GM04503 (cell line): ENCODE results near the gene NOC3L.
"Not testable (repeated sequence)": the region's sequence is repeated elsewhere in the genome, so short reads cannot be mapped to it uniquely, and the experiment has no call there.

Experiments
- DNase-seq: peaks from one replicate; pipeline ENCODE4 v3.0.0-alpha.2; 2012; ENCODE audit warnings: low read depth

The NOC3L gene, protein sequence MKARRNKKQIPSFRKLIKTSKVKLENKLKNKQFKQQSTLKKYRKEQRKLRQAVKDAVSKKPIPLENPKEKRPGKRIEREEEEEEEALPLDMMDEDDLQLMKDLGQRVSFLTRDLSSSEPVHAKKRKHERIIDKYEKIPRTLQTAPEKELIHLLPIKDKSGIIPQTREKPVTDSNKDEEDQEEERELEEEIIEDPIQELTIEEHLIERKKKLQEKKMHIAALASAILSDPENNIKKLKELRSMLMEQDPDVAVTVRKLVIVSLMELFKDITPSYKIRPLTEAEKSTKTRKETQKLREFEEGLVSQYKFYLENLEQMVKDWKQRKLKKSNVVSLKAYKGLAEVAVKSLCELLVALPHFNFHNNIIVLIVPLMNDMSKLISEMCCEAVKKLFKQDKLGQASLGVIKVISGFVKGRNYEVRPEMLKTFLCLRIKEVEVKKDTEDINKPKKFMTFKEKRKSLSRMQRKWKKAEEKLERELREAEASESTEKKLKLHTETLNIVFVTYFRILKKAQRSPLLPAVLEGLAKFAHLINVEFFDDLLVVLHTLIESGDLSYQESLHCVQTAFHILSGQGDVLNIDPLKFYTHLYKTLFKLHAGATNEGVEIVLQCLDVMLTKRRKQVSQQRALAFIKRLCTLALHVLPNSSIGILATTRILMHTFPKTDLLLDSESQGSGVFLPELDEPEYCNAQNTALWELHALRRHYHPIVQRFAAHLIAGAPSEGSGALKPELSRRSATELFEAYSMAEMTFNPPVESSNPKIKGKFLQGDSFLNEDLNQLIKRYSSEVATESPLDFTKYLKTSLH

DNA sequence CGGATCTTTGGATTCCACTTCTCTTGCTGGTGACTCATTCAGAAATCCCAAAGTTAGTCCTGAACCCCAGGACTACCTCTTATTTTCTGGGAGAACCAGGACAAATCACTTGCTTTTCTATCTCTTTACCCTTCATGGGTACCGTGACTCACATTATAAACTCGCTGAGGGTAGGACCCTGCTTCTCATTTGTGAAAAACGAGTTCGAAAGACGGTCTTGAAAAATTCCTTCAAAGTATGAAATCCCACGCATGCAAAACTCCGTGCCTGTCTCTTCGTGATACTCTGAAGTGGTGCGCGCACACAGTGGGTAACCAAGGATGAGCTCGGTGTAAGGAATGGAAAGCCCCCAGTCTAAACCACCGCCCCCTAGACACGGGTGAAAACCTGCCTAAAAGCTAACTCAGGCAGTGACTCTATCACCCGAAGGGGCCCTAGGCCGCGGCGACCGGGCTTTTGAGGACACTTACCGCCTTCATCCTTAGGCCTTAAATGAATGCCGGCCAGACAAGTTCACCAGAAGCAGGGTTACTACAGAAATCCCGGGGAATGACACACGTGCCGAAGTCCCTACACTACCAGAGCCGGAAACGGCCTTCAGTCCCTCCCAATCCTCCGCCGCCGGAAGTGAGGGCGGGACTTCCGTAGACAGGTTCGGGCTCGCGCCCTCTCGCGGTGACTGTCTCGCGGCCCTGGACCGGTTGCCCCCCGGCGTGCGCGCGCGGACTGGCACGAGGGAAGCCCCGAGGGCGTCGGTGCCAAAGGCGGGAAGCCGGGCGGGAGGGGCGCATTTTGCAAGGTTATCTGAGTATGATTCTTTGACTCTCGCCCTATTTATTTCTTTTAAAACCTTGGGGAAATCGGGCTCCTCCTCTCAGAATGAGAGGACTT, at the start of gene NOC3L:
TSS of gene NOC3L (minus strand) at position 580 of the 891 bp plus-strand sequence. CDS start at position 479, 101 bp downstream.
- DNase-seq = peak; percentile 75

DNA sequence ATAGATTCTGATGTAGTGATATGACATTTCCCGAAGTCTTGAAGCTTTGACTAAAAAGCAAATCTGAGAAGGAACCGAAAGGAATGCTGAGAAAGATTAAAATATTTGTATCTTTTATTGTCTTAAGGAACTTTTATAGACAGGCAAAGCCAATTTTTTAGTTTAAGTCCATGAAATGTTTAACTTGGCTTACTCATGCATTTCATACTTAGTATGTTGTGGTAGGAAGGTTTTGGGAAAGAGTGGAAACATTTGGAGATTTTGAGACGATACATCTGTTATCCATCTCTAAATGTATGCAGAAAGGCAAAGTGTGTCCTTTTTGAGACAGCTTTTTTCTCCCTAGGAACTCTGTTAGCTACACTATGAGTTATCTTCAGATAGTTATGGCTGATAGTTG, 49.7 kb upstream of the NOC3L start:
- no peak for DNase-seq

DNA sequence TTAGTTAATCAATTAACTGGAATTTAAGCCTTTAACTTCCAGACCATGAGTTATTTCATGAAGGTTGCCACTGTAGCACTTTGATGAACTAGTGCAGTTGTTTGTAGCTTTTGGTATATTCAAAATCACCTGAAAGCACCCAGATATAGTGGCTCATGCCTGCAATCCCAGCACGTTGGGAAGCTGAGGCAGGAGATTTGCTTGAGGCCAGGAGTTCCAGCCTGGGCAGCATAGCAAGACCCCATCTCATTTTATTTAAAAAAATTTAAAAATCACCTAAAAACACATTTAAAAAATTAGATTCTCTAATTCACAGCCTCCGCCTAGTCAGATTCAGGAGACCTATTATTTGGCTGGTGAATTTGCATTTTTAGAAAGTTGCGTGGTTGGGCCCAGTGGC, 48.6 kb upstream of the NOC3L start:
- no peak for DNase-seq

DNA sequence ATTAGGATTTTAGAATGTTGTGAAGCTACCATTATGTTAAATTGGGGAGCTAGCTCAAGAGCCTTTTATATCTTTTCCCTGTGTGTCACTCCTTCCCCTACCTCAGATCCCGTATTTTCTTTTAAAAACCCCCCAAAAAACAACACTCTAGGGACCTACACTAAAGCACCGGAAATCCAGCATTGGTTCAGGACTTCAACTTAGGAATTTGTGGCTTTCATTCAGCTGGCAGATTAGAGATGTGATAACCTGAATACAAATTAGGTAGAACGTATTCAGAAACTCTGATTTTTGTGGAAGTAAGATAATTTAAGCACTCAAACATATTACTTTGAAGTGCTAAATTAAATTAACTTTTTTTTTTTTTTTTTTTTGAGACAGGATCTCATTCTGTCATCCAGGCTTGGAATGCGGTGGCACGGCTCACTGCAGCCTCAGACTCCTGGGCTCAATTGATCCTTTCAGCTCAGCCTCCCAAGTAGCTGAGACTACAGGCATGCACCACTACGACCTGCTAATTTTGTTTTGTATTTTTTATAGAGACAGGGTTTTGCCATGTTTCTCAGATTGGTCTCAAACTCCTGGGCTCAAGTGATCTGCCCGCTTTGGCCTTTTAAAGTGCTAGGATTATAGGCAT, 46.4 kb upstream of the NOC3L start:
- DNase-seq = no peak

DNA sequence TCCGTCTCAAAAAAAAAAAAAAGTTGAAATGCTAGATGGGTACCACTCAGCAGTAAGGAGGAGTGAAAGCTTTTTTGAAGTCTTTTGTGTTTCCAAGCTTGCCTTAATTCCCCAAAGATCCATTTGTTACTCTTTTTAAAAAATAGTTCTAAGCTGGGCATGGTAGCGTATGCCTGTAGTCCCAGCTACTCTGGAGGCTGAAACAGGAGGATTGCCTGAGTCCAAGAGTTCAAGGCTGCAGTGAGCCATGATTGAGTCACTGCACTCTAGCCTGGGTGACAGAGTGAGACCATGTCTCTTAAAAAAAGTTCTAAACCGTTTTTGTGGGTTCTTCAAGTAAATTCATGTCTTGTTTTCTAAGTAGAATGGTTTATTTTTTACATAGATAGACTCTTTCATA, 44.9 kb upstream of the NOC3L start:
- no peak for DNase-seq

DNA sequence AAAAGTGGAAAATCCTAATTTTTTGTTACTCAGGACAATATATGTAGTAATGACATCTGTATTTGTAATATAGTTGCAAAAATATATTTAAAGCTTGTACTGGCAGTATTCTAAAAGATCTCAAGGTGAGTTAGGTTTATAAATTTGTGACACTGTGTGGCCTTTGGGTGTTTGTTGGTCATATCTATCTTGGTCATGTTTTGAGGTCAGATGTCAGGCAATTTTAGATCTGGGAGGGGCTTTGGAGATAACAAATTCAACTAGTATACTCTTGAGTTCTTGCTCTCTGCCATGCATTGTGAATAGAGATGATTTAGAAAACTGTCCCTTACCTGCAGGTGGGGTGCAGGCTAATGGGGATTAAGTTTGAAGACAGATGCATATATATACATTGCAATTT, 42.7 kb upstream of the NOC3L start:
- no peak for DNase-seq

DNA sequence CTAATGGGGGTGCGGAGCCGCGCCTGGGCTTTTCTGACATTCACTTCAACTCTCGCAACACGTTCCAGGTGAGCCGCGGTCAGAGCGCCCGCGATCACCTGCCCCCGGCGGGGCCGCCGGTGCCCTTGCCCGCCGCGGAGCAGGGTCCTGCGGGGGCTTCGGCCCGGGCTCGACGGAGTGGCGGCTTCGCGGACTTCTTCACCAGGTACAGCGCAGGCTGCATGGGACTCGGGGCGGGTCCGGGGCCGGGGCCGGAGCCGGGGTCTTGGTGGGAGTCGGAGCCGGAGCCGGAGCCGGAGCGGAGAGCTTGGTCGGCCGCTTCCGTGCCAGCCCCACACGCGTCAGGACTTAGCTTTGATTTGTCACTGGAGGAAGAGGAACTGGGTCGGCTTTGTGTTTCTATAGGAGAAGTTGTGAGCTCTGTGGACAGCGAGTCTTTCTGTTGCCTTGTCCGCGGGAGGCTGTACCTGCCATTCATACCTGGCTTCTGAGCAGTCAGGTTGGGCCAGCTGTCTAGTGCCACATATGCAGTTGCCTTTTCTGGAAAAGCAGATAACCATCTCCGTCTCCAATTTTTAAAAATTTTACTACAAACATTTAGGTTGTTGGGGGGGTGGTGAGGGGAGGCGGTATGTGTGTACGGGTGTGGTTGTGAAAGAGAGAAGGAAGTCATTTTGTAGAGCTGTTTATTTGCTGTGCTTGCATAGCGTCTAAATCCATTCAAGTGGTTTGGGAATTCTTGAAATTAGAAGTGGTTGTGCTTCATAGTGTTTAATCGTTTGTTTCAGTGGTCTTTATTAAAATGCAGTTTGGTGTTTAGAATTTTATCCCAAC, 40.9 kb upstream of the NOC3L start:
- no peak for DNase-seq

DNA sequence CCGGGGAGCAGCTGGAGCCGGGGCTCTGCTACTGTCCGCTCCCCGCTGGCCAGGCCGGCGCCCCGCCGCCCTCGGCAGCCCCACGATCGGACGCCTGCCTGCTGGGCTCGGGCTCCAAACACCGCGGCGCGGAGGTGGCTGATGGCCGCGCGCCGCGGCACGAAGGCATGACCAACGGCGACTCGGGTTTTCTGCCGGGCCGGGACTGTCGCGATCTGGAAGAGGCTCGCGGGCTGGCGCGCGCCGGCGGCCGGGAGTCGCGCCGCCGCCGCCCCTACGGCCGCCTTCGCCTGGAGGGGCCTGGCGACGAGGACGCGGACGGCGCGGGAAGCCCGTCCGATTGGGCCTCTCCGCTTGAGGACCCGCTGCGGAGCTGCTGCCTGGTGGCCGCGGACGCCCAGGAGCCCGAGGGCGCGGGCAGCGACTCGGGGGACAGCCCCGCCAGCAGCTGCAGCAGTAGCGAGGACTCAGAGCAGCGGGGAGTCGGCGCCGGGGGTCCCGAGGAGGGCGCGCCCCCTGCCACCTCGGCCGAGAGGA, 40.2 kb upstream of the NOC3L start:
- no peak for DNase-seq

DNA sequence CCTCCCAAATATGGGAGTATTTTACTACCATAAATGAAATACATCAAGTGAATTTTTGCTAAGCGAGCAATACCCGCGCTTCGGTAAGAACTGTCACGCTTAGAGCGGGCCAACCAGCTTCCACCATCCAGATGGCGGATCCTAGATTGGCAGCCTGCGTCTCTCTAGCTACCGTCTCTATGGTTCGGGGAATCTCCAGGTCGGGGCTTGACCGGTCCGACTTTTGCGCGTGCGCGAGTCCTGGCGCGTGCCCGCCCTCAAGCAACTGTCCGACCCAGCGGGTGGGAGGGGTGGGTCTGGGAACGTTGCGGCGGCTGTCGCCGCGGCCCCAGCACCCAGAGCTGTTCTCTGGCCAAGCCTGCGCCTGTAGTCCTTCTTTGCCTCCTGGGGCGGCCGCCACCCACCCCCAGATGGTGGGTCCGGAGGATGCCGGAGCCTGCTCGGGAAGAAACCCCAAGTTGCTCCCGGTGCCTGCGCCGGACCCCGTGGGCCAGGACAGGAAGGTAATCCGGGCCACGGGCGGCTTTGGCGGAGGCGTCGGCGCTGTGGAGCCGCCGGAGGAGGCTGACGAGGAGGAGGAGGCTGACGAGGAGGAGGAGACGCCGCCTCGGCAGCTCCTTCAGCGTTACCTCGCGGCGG, 39.6 kb upstream of the NOC3L start, which contains the start of gene TBC1D12:
TSS of gene TBC1D12 (plus strand) at position 338 of the 639 bp plus-strand sequence. CDS start at position 411, 73 bp downstream.
- peak; percentile 85 for DNase-seq

DNA sequence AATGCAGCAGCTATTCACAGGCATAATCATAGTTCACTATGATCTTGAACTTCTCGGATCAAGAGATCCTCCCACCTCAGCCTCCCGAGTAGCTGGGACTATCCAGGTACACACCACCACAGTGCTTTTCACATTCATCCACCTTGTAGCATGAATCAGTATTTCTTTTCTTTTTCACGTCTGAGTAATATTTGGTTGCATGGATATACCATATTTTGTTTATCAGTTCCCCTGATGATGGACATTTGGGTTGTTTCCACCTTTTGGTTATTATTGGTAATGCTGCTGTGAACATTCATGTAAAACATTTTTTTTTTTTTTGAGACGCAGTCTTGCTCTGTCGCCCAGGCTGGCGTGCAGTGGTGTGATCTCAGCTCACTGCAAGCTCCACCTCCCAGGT, 36.0 kb upstream of the NOC3L start:
- no peak for DNase-seq

DNA sequence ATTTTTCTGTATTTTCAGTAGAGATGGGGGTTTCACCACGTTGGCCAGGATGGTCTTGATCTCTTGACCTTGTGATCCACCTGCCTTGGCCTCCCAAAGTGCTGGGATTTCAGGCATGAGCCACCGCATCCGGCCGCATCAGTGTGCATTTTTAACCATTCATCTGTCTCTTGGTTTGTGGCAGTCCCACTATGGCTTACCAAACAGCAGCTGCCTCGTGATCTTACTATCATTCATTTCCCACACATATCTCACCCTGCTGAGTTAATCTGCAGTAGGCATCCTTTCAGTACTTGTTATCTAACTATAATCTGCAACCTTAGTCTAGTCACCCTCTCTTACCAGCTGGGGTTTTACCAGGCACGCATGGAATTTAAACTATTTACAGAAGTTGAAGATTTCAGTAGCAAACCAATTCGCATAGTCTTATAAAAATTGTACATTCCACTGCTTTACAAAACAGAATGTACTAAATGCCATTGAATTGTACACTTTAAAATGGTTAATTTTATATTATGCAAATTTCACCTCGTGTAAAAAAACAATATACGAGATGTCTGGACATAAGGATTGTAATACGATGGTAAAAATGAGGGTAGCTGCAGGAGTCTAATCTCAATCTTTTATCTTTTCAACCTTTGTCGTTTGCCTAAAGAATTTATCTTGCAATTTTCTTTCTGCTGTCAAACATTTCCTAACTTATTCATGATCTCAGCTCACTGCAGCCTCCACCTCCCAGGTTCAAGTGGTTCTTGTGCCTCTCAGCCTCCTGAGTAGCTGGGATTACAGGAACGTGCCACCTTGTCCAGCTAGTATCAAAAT, 35.0 kb upstream of the NOC3L start:
- no peak for DNase-seq

DNA sequence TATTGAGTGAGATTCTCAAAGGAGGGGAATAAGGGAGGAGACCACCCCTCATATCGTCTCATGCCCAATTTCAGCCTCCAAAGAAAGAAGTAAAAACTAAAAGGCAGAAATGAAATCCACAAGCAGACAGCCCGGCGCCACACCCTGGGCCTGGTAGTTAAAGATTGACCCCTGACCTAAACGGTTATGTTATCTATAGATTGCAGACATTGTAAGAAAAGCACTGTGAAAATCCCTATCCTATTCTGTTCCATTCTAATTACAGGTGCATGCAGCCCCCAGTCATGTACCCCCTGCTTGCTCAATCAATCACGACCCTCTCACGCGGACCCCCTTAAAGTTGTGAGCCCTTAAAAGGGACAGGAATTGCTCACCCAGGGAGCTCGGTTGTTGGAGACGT, 29.4 kb upstream of the NOC3L start:
- not testable (repeated sequence) for DNase-seq

DNA sequence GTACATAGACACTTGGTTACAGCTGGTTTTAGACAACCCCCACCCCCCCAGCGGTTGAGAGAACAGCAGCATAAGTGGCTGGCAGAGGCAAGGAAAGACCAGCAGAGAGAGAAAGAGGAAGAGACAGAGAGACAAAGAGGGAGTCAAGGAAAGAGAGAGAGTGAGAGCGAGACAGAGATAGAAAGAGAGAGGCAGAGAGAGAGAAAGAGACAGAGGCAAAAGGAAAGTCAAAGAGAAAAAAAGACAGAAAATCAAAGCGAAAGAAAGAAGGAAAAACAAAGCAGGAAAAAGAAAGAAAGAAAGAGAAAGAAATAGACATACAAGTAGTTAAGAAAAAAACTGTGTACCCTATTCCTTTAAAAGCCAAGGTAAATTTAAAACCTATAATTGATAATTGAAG, 23.0 kb upstream of the NOC3L start:
- DNase-seq = not testable (repeated sequence)

DNA sequence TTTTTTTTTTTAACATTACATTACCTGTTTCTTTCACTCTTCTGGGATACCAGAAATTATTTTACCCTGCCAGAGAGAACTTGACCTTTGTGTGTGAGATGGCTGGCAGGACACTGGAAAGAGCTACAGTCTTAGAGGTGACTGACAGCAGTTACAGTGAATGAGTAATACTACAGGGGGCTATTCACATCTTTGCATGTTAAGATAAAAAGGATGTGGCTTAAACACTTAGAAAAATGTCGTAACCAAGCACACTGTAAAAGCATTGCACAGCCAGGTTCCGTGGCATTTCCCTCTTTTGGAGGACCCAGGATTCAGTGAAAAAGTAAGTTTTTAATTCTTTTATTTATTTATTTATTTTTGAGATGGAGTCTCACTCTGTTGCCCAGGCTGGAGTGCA, 20.8 kb upstream of the NOC3L start:
- DNase-seq = no peak

DNA sequence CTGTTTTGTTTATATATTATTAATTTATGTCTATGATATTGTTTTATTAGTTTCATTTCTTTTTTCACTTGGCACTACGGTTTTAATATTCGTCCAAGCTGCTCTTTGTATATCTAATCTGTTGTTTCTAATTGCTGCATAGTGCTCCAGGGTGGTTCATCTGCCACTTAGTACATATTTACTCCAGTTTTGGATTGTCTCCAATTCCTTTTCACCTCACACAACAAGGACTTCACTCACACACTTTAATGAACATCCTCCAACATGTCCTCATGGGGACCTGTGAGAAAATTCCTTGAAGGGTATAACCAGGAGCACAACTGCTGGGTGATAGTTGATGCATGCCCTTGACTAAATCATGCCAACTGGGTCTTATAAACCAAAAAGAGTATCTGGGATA, 14.1 kb upstream of the NOC3L start:
- no peak for DNase-seq

DNA sequence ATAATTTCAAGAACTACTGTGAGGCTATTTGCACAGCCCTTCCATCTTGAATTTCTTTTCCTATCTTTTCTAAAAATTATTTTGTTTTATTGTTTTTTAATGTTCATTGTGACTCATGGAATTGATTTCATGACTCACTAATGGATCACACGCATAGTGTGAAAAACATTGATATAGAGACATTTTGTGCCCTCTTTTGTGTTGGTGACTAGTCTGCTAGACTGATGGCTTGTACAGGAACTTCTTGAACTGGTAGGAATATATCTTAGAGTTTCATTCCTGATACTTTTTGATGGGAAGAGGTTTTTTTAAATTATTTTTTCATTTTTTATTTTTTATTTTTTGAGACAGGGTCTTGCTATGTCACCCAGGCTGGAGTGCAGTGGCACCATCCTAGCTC, 12.6 kb upstream of the NOC3L start:
- DNase-seq = no peak

DNA sequence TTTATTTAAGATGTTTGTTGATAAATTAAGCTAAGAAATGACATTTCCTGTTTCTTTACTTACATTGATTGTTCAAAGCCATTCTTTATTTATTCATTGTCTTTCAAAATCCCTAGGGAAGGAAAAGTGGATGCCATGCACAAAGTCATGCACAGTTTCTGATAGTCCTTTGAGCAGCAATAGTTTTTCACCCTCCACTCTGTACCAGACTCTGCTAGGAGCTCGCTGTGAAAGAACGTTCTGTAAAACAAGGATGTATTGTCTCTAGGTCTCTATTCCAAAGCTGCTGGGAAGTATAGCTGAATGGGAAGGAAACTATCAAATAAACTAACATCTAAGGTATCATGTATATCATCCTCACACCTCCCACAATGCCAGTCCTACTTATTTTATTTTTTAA, 7.8 kb upstream of the NOC3L start:
- DNase-seq = no peak

DNA sequence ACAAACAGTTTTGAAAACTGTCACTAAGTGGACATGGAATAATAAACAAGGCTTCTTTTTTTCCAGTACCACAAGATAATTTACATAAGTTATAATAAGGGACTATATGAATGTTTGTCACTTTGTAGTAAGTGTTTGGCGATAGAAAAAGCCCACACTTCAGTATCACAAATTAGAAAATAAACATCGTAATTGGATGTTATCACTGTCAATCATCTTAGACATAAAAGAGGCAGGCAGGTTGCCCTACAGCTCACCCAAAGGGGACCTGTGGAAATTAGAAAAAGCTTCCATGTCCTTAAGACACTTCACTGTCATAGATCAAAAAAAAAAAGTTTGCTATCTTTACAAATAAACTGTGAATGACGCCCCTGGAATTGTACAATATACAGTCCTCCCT, 3.6 kb upstream of the NOC3L start:
- no peak for DNase-seq

DNA sequence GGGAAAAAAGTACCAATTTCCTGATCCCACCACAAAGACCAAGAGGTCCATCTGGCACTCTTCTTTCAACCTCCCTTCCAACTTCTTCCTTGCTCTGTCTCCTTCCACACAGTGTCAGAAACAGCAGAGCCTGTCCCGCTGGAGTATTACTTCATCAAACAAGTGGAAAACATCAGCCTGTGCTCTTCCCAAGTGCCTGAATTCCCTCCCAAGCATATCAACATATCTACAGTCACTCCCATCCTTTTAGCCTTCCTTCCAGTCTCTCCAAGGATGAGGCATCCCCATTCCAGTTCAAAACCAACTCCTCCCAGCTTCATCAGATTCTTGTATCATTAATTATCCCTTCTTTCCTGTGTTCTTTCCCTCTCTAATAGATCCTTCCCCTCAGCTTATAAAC, 1.7 kb upstream of the NOC3L start:
- no peak for DNase-seq
